RWPE2 (cell line): Measurements from ENCODE around the gene EXOC6B.

Experiments
- ATAC-seq: fragments of 200-7000 bp; cut with Tn5 transposase; 3 replicates; pipeline ENCODE4 v1.9.1; 2021; ENCODE audit warnings: low read depth
- DNase-seq: peaks from one replicate; pipeline ENCODE4 v3.0.0-alpha.2; 2020; ENCODE audit warnings: low spot score
- H3K27ac ChIP-seq: fragments of 450-650 bp; 2 replicates; pipeline ENCODE4 v1.5.1; 2017; ENCODE audit warnings: mild to moderate bottlenecking; ENCODE audit not compliant: poor library complexity, severe bottlenecking
- H3K27me3 ChIP-seq: fragments of 250-450 bp; sonication (Bioruptor Pico); 2 replicates; pipeline ENCODE4 v1.5.1; 2021; ENCODE audit warnings: mild to moderate bottlenecking, moderate library complexity; ENCODE audit not compliant: insufficient read depth, poor library complexity, severe bottlenecking
- H3K36me3 ChIP-seq: fragments of 250-450 bp; sonication (Bioruptor Pico); 2 replicates; pipeline ENCODE4 v1.5.1; 2020; ENCODE audit warnings: low read depth, mild to moderate bottlenecking, moderate library complexity
- H3K4me1 ChIP-seq: fragments of 250-450 bp; sonication (Bioruptor Pico); 2 replicates; pipeline ENCODE4 v1.5.1; 2021; ENCODE audit warnings: mild to moderate bottlenecking, moderate library complexity; ENCODE audit not compliant: insufficient read depth, poor library complexity, severe bottlenecking
- H3K4me3 ChIP-seq: fragments of 250-450 bp; sonication (Bioruptor Pico); 2 replicates; pipeline ENCODE4 v1.5.1; 2021; ENCODE audit warnings: mild to moderate bottlenecking, moderate library complexity; ENCODE audit not compliant: severe bottlenecking
- H3K9me3 ChIP-seq: fragments of 250-450 bp; sonication (Bioruptor Pico); 2 replicates; pipeline ENCODE4 v1.5.1; 2021; ENCODE audit warnings: mild to moderate bottlenecking, moderate library complexity; ENCODE audit not compliant: severe bottlenecking
- TF ChIP-seq, protein P1 (sequence below): fragments of 450-650 bp; IDR thresholded peaks from one replicate; pipeline ENCODE4 v1.5.1; 2017; ENCODE audit warnings: mild to moderate bottlenecking, moderate library complexity; ENCODE audit not compliant: poor library complexity, severe bottlenecking

The EXOC6B gene

DNA sequence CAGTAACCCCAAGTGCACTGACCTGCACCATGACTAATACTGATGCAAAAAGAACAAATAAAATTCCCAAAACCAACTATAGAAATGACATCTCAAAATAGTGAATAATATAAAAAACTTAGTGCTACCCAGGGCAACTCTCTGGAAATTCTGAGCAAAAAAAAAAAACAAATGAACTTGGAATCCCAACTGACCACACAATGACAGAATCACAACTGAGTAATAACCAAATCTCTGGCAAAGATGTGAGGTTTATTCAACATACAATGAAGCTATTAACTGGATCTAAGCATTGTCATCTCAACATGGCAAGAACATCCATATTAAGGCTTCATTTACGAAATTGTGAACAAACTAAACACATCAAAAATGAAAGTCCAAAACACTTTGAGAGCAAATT, 22.7 kb downstream of the EXOC6B start:
- TF ChIP-seq, protein P1, sequence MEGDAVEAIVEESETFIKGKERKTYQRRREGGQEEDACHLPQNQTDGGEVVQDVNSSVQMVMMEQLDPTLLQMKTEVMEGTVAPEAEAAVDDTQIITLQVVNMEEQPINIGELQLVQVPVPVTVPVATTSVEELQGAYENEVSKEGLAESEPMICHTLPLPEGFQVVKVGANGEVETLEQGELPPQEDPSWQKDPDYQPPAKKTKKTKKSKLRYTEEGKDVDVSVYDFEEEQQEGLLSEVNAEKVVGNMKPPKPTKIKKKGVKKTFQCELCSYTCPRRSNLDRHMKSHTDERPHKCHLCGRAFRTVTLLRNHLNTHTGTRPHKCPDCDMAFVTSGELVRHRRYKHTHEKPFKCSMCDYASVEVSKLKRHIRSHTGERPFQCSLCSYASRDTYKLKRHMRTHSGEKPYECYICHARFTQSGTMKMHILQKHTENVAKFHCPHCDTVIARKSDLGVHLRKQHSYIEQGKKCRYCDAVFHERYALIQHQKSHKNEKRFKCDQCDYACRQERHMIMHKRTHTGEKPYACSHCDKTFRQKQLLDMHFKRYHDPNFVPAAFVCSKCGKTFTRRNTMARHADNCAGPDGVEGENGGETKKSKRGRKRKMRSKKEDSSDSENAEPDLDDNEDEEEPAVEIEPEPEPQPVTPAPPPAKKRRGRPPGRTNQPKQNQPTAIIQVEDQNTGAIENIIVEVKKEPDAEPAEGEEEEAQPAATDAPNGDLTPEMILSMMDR, result no peak
- no peak overlapping the region for H3K27ac ChIP-seq
- H3K9me3 ChIP-seq, result no peaks in the 10 kb centered on the region
- no peaks in the 10 kb centered on the region for H3K4me1 ChIP-seq
- peaks cover 3% of the 10 kb centered on the region; the same call in 1 of the 2 replicates for H3K36me3 ChIP-seq
- H3K4me3 ChIP-seq, result no peak overlapping the region
- no peak for DNase-seq
- ATAC-seq, result no peak
- H3K27me3 ChIP-seq, result no peaks in the 10 kb centered on the region

DNA sequence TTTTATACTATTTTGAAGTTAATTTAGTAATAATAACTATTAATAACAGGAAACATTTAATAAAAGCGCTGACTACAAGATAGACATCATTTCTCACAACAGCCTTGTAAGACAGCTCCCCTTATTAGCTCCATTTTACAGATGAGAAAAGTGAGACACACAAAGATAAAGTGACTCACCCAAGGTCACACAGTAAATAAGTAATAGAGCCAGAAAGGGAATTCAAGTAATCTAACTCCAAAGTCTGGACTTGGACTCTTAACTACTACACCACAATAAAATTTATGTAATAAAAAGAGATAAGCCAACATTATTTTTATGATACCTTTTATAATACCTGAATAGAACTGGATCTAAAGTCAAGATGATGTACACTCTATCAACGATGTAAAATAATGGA, 25.3 kb downstream of the EXOC6B start:
- ATAC-seq (no peak), DNase-seq (no peak)
- no peaks in the 10 kb centered on the region for H3K27me3 ChIP-seq
- H3K4me1 ChIP-seq, result peaks cover under 1% of the 10 kb centered on the region
- no peaks in the 10 kb centered on the region for H3K36me3 ChIP-seq
- H3K9me3 ChIP-seq, result no peaks in the 10 kb centered on the region
- TF ChIP-seq, protein P1, result no peak
- H3K4me3 ChIP-seq, result no peak overlapping the region
- no peak overlapping the region for H3K27ac ChIP-seq

DNA sequence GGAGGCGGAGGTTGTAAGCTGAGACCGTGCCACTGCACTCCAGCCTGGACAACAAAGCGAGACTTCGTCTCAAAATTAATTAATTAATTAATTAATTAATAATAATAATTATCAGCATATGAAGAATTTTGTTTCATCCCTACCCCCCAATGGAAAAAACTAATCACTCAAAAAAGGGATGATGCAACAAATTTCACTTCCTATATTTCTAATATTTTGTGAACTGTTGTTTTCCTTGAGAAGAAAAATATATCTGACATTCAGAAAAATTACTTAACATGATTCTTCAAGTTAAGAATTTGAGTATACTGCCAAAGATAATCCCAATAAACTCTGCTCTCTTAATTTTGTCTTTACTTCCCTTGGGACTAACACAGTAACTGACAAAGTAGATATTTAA, 28.1 kb downstream of the EXOC6B start:
- ATAC-seq (no peak), DNase-seq (no peak)
- Histone ChIP-seq H3K36me3 (no peaks in the 10 kb centered on the region), H3K9me3 (no peaks in the 10 kb centered on the region), H3K27me3 (no peaks in the 10 kb centered on the region), H3K4me1 (peaks cover 15% of the 10 kb centered on the region), H3K4me3 (no peak overlapping the region), H3K27ac (no peak overlapping the region)
- TF ChIP-seq, protein P1, result no peak

DNA sequence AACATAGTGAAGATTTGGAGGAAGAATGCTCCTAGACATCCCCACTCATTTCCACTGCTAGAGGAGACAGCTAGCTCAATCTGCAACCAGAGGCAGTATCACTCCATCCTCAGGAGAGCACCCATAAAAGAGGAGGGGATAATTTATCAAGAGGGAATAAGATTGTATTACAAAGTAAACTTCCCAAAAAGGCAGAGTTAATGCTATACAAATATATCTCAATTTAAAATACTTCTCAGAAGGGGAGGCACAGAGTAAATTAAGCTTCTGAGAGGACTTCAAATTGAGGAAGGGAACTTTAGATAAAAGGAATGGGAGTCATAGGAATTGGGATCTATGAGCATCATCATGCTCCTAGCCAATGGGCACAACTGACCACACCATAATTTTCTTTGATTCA, 29.1 kb downstream of the EXOC6B start:
- Histone ChIP-seq H3K4me1 (peaks cover 15% of the 10 kb centered on the region), H3K9me3 (no peaks in the 10 kb centered on the region), H3K4me3 (no peak overlapping the region), H3K27ac (no peak overlapping the region), H3K27me3 (no peaks in the 10 kb centered on the region), H3K36me3 (no peaks in the 10 kb centered on the region)
- TF ChIP-seq, protein P1, result no peak
- DNase-seq, result no peak
- ATAC-seq, result no peak

DNA sequence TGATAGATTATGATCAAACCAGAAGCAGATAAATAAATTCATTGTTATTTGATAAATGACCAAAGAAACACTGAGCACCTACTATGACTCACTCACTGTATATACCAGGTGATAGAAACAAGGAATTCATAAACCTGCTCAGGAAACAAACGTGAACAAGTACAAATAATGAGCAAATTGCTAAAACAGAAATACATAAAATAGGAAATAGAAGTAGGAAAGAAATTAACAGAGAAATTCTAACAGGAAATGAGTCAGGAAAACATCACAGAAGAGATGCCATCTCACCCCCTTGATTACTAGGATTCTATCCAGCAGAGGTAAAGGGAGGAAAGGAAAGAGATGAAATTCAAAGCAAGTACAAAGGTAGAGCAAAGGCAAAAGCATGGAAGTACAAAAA, 31.3 kb downstream of the EXOC6B start:
- Histone ChIP-seq H3K27ac (peak overlapping the region; percentile 73), H3K27me3 (no peaks in the 10 kb centered on the region), H3K9me3 (no peaks in the 10 kb centered on the region), H3K36me3 (no peaks in the 10 kb centered on the region), H3K4me1 (peaks cover 22% of the 10 kb centered on the region), H3K4me3 (no peak overlapping the region)
- DNase-seq, result no peak
- TF ChIP-seq, protein P1, result no peak
- ATAC-seq, result peak; percentile 73
